OCI-LY3 (cell line): ENCODE measurements around the gene VAV3.

Experiments
- CTCF ChIP-seq: fragments of 200-600, 300-600 bp; sonication (generic); IDR thresholded peaks from 2 replicates; pipeline ENCODE4 v1.5.1; 2014; ENCODE audit warnings: antibody characterized with exemption, low read length, low read depth
- EZH2phosphoT487 ChIP-seq: fragments of 200-600 bp; shearing (Covaris generic); IDR thresholded peaks from 2 replicates; pipeline ENCODE4 v1.6.1; 2018; ENCODE audit warnings: antibody characterized with exemption, mixed run types, low read depth

GRCh38 chr1:107588321-107588720 lies 376.7 kb downstream of the VAV3 start:
- no peak for TF ChIP-seq CTCF
- TF ChIP-seq EZH2phosphoT487: no peak
